Stimulated activated CD4-positive, alpha-beta T cell treated with anti-CD3 and anti-CD28 coated beads, TNF-alpha, amount 100 ng/mL, for 24 hours (primary cell): ENCODE measurements around the gene CHST2.
"Not testable (repeated sequence)": the region's sequence is repeated elsewhere in the genome, so short reads cannot be mapped to it uniquely, and the experiment has no call there.

Source experiments
- DNase-seq, 3 experiments: peaks; one replicate each; pipeline ENCODE4 v3.0.0-alpha.2; 2020; ENCODE audit warnings: low read depth in 3 of 3

Gene CHST2

GRCh38 chr3:143119009-143119914, at the start of gene CHST2:
Gene CHST2 (plus strand): TSS chr3:143119771. CDS start chr3:143120817, 1,046 bp downstream.
- DNase-seq: peak; percentile 28 to 70 (median 38)

GRCh38 chr3:143070977-143071551, 48.5 kb upstream of the CHST2 start:
- no peak for DNase-seq

- DNase-seq: no peak
These were observed 47.8 kb upstream of the CHST2 start for GRCh38 chr3:143071776-143072175.

GRCh38 chr3:143072298-143073020, 47.1 kb upstream of the CHST2 start:
- DNase-seq: not testable (repeated sequence)

GRCh38 chr3:143073541-143073940, 46.0 kb upstream of the CHST2 start:
- DNase-seq: not testable (repeated sequence)

GRCh38 chr3:143073983-143074382, 45.6 kb upstream of the CHST2 start:
- not testable (repeated sequence) for DNase-seq

GRCh38 chr3:143078883-143079282, 40.7 kb upstream of the CHST2 start:
- no peak for DNase-seq

- no peak for DNase-seq
These were observed 39.4 kb upstream of the CHST2 start for GRCh38 chr3:143080196-143080595.

- DNase-seq: no peak
These were observed 38.2 kb upstream of the CHST2 start for GRCh38 chr3:143081365-143081764.

GRCh38 chr3:143081844-143082778, 37.5 kb upstream of the CHST2 start:
- peak in 1 of 3 experiments; percentile 7 for DNase-seq

GRCh38 chr3:143083781-143084180, 35.8 kb upstream of the CHST2 start:
- DNase-seq: no peak

GRCh38 chr3:143084856-143085731, 34.5 kb upstream of the CHST2 start:
- DNase-seq: no peak

- no peak for DNase-seq
These were observed 30.7 kb upstream of the CHST2 start for GRCh38 chr3:143088835-143089234.

- DNase-seq: no peak
These were observed 29.6 kb upstream of the CHST2 start for GRCh38 chr3:143089965-143090364.

GRCh38 chr3:143090486-143090885, 29.1 kb upstream of the CHST2 start:
- no peak for DNase-seq

GRCh38 chr3:143090976-143091837, 28.4 kb upstream of the CHST2 start:
- DNase-seq: no peak

GRCh38 chr3:143092191-143092590, 27.4 kb upstream of the CHST2 start:
- no peak for DNase-seq

- DNase-seq: no peak
These were observed 23.8 kb upstream of the CHST2 start for GRCh38 chr3:143095813-143096212.

GRCh38 chr3:143098032-143098764, 21.4 kb upstream of the CHST2 start:
- no peak for DNase-seq
